RWPE1 (cell line): Measurements from ENCODE around the gene IFI44L.

ENCODE experiments used
- CTCF ChIA-PET: fragments of 350-600 bp; sonication (Branson Sonifier 250); formaldehyde crosslinking; extraction: SDS; loops from one replicate; lab custom pipeline; 2021; lab: Yijun Ruan, JAX
- POLR2A ChIA-PET: fragments of 400-600 bp; formaldehyde crosslinking; extraction: SDS; loops from one replicate; lab custom pipeline; 2020; ENCODE audit warnings: antibody characterized with exemption; ENCODE audit not compliant: low non-redundant PET; lab: Yijun Ruan, JAX
- DNase-seq: peaks from one replicate; pipeline ENCODE4 v3.0.0; 2012; ENCODE audit warnings: low spot score
- H3K27ac ChIP-seq: fragments of 450-650 bp; 2 replicates; pipeline ENCODE4 v1.5.1; 2017
- TF ChIP-seq, protein P1 (sequence below): fragments of 450-650 bp; conservative IDR thresholded peaks from 2 replicates; pipeline ENCODE4 v1.5.1; 2017; ENCODE audit warnings: low read depth, mild to moderate bottlenecking

Gene IFI44L

GRCh38 chr1:78658901-78659300 is 38.7 kb downstream of the IFI44L start:
- no peak overlapping the region for H3K27ac ChIP-seq
- CTCF ChIA-PET: no interaction called here
- POLR2A ChIA-PET: no interaction called here
- TF ChIP-seq, protein P1, sequence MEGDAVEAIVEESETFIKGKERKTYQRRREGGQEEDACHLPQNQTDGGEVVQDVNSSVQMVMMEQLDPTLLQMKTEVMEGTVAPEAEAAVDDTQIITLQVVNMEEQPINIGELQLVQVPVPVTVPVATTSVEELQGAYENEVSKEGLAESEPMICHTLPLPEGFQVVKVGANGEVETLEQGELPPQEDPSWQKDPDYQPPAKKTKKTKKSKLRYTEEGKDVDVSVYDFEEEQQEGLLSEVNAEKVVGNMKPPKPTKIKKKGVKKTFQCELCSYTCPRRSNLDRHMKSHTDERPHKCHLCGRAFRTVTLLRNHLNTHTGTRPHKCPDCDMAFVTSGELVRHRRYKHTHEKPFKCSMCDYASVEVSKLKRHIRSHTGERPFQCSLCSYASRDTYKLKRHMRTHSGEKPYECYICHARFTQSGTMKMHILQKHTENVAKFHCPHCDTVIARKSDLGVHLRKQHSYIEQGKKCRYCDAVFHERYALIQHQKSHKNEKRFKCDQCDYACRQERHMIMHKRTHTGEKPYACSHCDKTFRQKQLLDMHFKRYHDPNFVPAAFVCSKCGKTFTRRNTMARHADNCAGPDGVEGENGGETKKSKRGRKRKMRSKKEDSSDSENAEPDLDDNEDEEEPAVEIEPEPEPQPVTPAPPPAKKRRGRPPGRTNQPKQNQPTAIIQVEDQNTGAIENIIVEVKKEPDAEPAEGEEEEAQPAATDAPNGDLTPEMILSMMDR: no peak
- no peak for DNase-seq

- DNase-seq: no peak
- TF ChIP-seq, protein P1: no peak
- no peak overlapping the region for H3K27ac ChIP-seq
- ChIA-PET POLR2A (no interaction called here), CTCF (no interaction called here)
Observed at GRCh38 chr1:78663923-78664322, 43.7 kb downstream of the IFI44L start.

- no peak for DNase-seq
- TF ChIP-seq, protein P1: no peak
- POLR2A ChIA-PET: no interaction called here
- no peak overlapping the region for H3K27ac ChIP-seq
- CTCF ChIA-PET: interaction anchor here (0.5 kb wide), 1 partner anchor 750 kb away, joined by 3 read pairs; no protein-coding TSS in a partner anchor
Observed at GRCh38 chr1:78664763-78665162, 44.5 kb downstream of the IFI44L start.

- DNase-seq: no peak
- ChIA-PET POLR2A (no interaction called here), CTCF (interaction anchor here (1.4 kb wide), 1 partner anchor 48 kb away, joined by 6 read pairs; no protein-coding TSS in a partner anchor)
- H3K27ac ChIP-seq: no peak overlapping the region
- TF ChIP-seq, protein P1: no peak
Observed at GRCh38 chr1:78665809-78666208, 45.6 kb downstream of the IFI44L start.

DNA sequence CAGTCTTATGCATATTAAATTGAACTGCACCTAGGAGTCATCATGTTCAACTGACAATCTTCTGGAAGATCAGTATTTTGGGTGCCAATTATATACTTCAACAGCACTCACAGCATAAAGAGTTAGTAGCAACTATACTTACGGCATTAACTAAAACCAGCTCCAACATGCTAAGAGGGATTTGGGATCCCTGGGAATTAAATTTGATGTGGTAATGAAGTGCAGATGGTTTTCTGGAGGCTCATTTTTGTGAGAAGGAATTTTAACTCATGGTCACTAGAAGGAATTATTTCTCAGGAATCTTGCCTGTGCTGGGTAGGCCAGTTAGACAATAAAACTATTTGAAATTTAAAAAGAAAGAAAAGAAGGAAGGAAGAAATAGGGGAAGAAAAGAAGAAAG is 47.7 kb downstream of the IFI44L start:
- POLR2A ChIA-PET: no interaction called here
- DNase-seq: no peak
- no peak overlapping the region for H3K27ac ChIP-seq
- CTCF ChIA-PET: no interaction called here
- TF ChIP-seq, protein P1: no peak

- CTCF ChIA-PET: no interaction called here
- H3K27ac ChIP-seq: no peak overlapping the region
- POLR2A ChIA-PET: no interaction called here
- TF ChIP-seq, protein P1: no peak
- DNase-seq: no peak
Observed at GRCh38 chr1:78668427-78668826, 48.2 kb downstream of the IFI44L start.

- H3K27ac ChIP-seq: no peak overlapping the region
- no peak for DNase-seq
- TF ChIP-seq, protein P1: no peak
- CTCF ChIA-PET: interaction anchor here (0.7 kb wide), 1 partner anchor 288 kb away, joined by 3 read pairs; no protein-coding TSS in a partner anchor
- POLR2A ChIA-PET: no interaction called here
Observed at GRCh38 chr1:78672428-78672827, 52.2 kb downstream of the IFI44L start.
